Measurements from ENCODE around the gene MINDY1. TPM values are rescaled to one million over a fixed set of nuclear protein-coding genes. Genes with fewer than 3 reads are reported as not detected.

MINDY1 gene
- total RNA-seq, 1 donor from 2014 or later: 5.5 TPM

GRCh38 chr1:151050051-151050688 is 43.5 kb upstream of the MINDY1 start:
- TF ChIP-seq, protein P1, sequence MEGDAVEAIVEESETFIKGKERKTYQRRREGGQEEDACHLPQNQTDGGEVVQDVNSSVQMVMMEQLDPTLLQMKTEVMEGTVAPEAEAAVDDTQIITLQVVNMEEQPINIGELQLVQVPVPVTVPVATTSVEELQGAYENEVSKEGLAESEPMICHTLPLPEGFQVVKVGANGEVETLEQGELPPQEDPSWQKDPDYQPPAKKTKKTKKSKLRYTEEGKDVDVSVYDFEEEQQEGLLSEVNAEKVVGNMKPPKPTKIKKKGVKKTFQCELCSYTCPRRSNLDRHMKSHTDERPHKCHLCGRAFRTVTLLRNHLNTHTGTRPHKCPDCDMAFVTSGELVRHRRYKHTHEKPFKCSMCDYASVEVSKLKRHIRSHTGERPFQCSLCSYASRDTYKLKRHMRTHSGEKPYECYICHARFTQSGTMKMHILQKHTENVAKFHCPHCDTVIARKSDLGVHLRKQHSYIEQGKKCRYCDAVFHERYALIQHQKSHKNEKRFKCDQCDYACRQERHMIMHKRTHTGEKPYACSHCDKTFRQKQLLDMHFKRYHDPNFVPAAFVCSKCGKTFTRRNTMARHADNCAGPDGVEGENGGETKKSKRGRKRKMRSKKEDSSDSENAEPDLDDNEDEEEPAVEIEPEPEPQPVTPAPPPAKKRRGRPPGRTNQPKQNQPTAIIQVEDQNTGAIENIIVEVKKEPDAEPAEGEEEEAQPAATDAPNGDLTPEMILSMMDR (IDR thresholded peaks at IDR 0.05; ENCODE audit: insufficient read depth, low read length, severe bottlenecking): no peak
- DNase-seq (ENCODE audit: low read depth) (no peak), FAIRE-seq (no peak)
- peaks cover 16% of the 10 kb centered on the region for H3K36me3 ChIP-seq (ENCODE audit: control insufficient read depth, insufficient read depth, low read length)
- H3K4me3 ChIP-seq (ENCODE audit: low read depth, low read length): no peak overlapping the region
- no peaks in the 10 kb centered on the region for H3K27me3 ChIP-seq (ENCODE audit: control insufficient read depth, insufficient read depth, low read length)

GRCh38 chr1:151049458-151049857 is 42.8 kb upstream of the MINDY1 start:
- DNase-seq (ENCODE audit: low read depth): no peak
- Histone ChIP-seq H3K4me3 (ENCODE audit: low read depth, low read length) (no peak overlapping the region), H3K36me3 (ENCODE audit: control insufficient read depth, insufficient read depth, low read length) (peaks cover 11% of the 10 kb centered on the region), H3K27me3 (ENCODE audit: control insufficient read depth, insufficient read depth, low read length) (no peaks in the 10 kb centered on the region)
- no peak for FAIRE-seq
- TF ChIP-seq, protein P1 (IDR thresholded peaks at IDR 0.05; ENCODE audit: insufficient read depth, low read length, severe bottlenecking): no peak

DNA sequence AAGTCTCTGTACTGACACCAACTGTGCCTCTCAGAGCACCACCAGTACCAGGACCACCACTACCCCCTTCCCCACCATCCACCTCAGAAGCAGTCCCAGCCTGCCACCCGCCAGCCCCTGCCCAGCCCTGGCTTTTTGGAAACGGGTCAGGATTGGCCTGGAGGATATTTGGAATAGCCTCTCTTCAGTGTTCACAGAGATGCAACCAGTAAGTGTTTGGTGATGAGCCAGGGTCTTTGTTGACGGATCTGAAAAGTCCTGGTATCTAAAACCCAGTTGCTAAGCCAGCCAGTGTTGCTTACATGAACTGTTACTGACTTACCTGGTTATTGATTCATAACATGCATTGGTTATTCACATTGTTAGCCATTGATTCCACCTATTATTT is 41.9 kb upstream of the MINDY1 start:
- Histone ChIP-seq H3K36me3 (ENCODE audit: control insufficient read depth, insufficient read depth, low read length) (peaks cover 9% of the 10 kb centered on the region), H3K27me3 (ENCODE audit: control insufficient read depth, insufficient read depth, low read length) (no peaks in the 10 kb centered on the region), H3K4me3 (ENCODE audit: low read depth, low read length) (peak overlapping the region; percentile 63)
- no peak for FAIRE-seq
- TF ChIP-seq, protein P1 (IDR thresholded peaks at IDR 0.05; ENCODE audit: insufficient read depth, low read length, severe bottlenecking): no peak
- peak; percentile 40 for DNase-seq (ENCODE audit: low read depth)

GRCh38 chr1:151047925-151048644 is 41.4 kb upstream of the MINDY1 start:
- FAIRE-seq (no peak), DNase-seq (ENCODE audit: low read depth) (peak; percentile 76)
- Histone ChIP-seq H3K27me3 (ENCODE audit: control insufficient read depth, insufficient read depth, low read length) (no peaks in the 10 kb centered on the region), H3K4me3 (ENCODE audit: low read depth, low read length) (peak overlapping the region; percentile 63), H3K36me3 (ENCODE audit: control insufficient read depth, insufficient read depth, low read length) (peaks cover 9% of the 10 kb centered on the region)
- TF ChIP-seq, protein P1 (IDR thresholded peaks at IDR 0.05; ENCODE audit: insufficient read depth, low read length, severe bottlenecking): peak; percentile 71

GRCh38 chr1:151047591-151047924 is 40.9 kb upstream of the MINDY1 start, which contains the start of gene C1orf56:
TSS of gene C1orf56 (plus strand) at chr1:151047751. CDS start at chr1:151047848, 97 bp downstream.
- Histone ChIP-seq H3K27me3 (ENCODE audit: control insufficient read depth, insufficient read depth, low read length) (no peaks in the 10 kb centered on the region), H3K36me3 (ENCODE audit: control insufficient read depth, insufficient read depth, low read length) (peaks cover 4% of the 10 kb centered on the region), H3K4me3 (ENCODE audit: low read depth, low read length) (peak within 1 kb of the TSS; percentile 63)
- TF ChIP-seq, protein P1 (IDR thresholded peaks at IDR 0.05; ENCODE audit: insufficient read depth, low read length, severe bottlenecking): no peak
- DNase-seq (ENCODE audit: low read depth) (peak; percentile 43), FAIRE-seq (no peak)
